ENCODE results near the gene KCNMB4.

The KCNMB4 gene

DNA sequence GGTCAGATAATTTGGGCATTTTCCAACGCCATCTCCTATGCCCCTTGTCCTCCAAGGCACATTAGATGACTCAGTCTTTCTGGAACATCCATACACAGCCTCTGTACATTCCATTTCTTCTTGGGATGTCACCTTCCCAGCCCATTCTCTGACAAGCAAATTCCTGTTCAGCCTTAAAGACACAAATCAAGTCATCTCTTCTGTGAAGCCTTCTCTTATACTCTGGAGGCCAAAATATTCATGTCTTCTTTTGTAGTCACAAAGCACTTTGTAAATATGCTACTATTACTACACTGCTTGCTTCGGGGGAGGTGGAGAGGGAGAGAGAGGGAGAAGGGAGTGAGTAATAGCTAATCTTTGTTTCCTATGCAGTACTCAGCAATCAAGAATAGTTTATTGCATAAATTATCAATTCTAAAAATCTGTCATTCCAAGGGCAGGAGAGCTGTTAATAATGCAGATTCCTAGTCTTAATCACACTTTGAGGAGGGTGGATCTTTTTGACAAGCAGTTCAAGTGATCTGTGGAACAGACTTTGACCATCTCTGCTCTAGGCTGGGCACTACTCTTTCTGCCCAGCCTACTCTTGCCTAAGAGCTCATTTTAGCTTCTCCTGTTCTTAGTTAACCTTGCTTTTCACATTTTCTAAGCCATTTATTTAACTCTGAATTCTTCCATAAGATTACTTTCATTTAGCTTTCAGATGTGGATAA lies 27.9 kb downstream of the KCNMB4 start:
- TF ChIP-seq, protein P1, sequence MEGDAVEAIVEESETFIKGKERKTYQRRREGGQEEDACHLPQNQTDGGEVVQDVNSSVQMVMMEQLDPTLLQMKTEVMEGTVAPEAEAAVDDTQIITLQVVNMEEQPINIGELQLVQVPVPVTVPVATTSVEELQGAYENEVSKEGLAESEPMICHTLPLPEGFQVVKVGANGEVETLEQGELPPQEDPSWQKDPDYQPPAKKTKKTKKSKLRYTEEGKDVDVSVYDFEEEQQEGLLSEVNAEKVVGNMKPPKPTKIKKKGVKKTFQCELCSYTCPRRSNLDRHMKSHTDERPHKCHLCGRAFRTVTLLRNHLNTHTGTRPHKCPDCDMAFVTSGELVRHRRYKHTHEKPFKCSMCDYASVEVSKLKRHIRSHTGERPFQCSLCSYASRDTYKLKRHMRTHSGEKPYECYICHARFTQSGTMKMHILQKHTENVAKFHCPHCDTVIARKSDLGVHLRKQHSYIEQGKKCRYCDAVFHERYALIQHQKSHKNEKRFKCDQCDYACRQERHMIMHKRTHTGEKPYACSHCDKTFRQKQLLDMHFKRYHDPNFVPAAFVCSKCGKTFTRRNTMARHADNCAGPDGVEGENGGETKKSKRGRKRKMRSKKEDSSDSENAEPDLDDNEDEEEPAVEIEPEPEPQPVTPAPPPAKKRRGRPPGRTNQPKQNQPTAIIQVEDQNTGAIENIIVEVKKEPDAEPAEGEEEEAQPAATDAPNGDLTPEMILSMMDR (IDR thresholded peaks at IDR 0.05; ENCODE audit: low read depth, low read length), result no peak
- no peak for TF ChIP-seq EZH2phosphoT487 (IDR thresholded peaks at IDR 0.05; ENCODE audit: low read depth)
- no peak overlapping the region for H3K9ac ChIP-seq (ENCODE audit: low read length)
- no peak overlapping the region for H2AFZ ChIP-seq (ENCODE audit: low read depth, low read length)
- H3K27ac ChIP-seq (ENCODE audit: low read length), result no peak overlapping the region
- no peaks in the 10 kb centered on the region for H3K79me2 ChIP-seq (ENCODE audit: low read length)
- no peaks in the 10 kb centered on the region for H3K4me1 ChIP-seq (ENCODE audit: low read length)
- no peaks in the 10 kb centered on the region for H3K27me3 ChIP-seq (ENCODE audit: low read depth, low read length)
- H3K4me3 ChIP-seq (ENCODE audit: low read length), result no peak overlapping the region
- no peak overlapping the region for H3K4me2 ChIP-seq (ENCODE audit: low read length)
- no peaks in the 10 kb centered on the region for H3K9me3 ChIP-seq (ENCODE audit: insufficient read depth, low read length)
- H3K36me3 ChIP-seq (replicated peaks; ENCODE audit: low read depth, low read length), result peaks cover 4% of the 10 kb centered on the region
- H4K20me1 ChIP-seq (ENCODE audit: insufficient read depth, low read length), result no peaks in the 10 kb centered on the region

DNA sequence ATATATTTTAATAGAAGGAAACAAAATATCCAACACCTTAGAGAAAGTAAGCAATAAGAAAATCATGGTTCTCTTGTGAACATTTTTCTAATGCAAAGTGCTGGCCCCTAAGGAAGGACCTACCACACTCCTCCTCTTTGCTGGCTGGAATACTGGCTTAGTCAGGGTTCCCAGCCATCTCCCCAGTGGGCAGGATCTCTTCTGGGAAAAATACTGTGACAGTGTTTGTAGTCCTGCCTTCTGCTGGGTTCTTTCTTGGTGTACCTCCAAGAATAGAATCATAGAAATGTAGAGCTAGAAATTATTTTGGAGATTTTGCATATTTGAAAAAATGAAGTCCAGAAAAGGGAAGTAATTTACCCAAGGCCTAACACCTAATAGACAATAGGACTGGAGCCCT lies 31.9 kb downstream of the KCNMB4 start:
- Histone ChIP-seq H3K4me2 (ENCODE audit: low read length) (no peak overlapping the region), H2AFZ (ENCODE audit: low read depth, low read length) (no peak overlapping the region), H3K27ac (ENCODE audit: low read length) (no peak overlapping the region), H4K20me1 (ENCODE audit: insufficient read depth, low read length) (no peaks in the 10 kb centered on the region), H3K4me1 (ENCODE audit: low read length) (no peaks in the 10 kb centered on the region), H3K36me3 (replicated peaks; ENCODE audit: low read depth, low read length) (peaks cover 2% of the 10 kb centered on the region), H3K4me3 (ENCODE audit: low read length) (no peak overlapping the region), H3K27me3 (ENCODE audit: low read depth, low read length) (no peaks in the 10 kb centered on the region), H3K79me2 (ENCODE audit: low read length) (no peaks in the 10 kb centered on the region), H3K9me3 (ENCODE audit: insufficient read depth, low read length) (no peaks in the 10 kb centered on the region), H3K9ac (ENCODE audit: low read length) (no peak overlapping the region)
- TF ChIP-seq, protein P1 (IDR thresholded peaks at IDR 0.05; ENCODE audit: low read depth, low read length), result no peak
- TF ChIP-seq EZH2phosphoT487 (IDR thresholded peaks at IDR 0.05; ENCODE audit: low read depth), result no peak

DNA sequence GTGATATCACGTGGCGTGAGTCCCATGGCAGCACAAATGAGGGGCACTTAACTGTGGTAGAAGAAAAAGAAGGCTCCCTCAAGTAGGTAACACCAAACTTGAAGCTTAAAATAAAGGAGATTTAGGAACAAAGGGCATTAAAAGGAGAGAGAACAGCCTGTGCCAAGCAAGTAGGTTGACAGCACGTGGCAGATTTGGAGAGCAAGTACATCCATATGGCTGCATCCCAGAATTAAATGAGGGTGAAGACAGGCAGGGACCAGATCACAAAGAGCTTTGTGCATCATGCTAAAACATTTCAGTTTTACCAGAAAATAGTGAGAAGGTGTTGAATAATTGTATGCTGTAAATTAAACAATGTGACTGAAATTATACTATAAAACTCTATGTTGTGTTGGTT lies 32.8 kb downstream of the KCNMB4 start:
- no peaks in the 10 kb centered on the region for H3K79me2 ChIP-seq (ENCODE audit: low read length)
- no peak overlapping the region for H3K9ac ChIP-seq (ENCODE audit: low read length)
- H4K20me1 ChIP-seq (ENCODE audit: insufficient read depth, low read length), result no peaks in the 10 kb centered on the region
- no peak overlapping the region for H3K4me3 ChIP-seq (ENCODE audit: low read length)
- H3K9me3 ChIP-seq (ENCODE audit: insufficient read depth, low read length), result no peaks in the 10 kb centered on the region
- no peak overlapping the region for H3K4me2 ChIP-seq (ENCODE audit: low read length)
- TF ChIP-seq EZH2phosphoT487 (IDR thresholded peaks at IDR 0.05; ENCODE audit: low read depth), result no peak
- TF ChIP-seq, protein P1 (IDR thresholded peaks at IDR 0.05; ENCODE audit: low read depth, low read length), result no peak
- no peak overlapping the region for H2AFZ ChIP-seq (ENCODE audit: low read depth, low read length)
- H3K4me1 ChIP-seq (ENCODE audit: low read length), result no peaks in the 10 kb centered on the region
- no peak overlapping the region for H3K27ac ChIP-seq (ENCODE audit: low read length)
- H3K27me3 ChIP-seq (ENCODE audit: low read depth, low read length), result no peaks in the 10 kb centered on the region
- H3K36me3 ChIP-seq (replicated peaks; ENCODE audit: low read depth, low read length), result peaks cover 2% of the 10 kb centered on the region

DNA sequence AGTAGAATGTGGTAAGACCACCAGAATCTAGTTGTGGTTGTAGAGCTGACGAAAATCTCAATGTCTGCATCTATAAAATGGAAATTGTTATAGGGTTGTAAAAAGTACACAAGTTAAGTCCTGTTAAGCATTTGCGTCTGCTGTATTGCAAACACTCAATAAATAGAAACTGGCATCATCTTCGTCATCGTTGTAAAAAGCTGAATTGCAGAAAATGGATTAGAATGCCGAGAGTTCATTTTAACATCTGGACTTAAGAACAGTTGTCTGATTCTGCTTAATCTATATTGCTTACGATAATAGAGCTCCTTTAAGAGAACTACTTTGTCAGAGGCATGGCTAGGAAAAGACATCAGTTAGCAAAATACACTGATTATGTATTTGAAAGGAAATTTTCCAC lies 33.2 kb downstream of the KCNMB4 start:
- H3K4me1 ChIP-seq (ENCODE audit: low read length), result no peaks in the 10 kb centered on the region
- H3K9me3 ChIP-seq (ENCODE audit: insufficient read depth, low read length), result no peaks in the 10 kb centered on the region
- H3K9ac ChIP-seq (ENCODE audit: low read length), result no peak overlapping the region
- H3K36me3 ChIP-seq (replicated peaks; ENCODE audit: low read depth, low read length), result peaks cover 2% of the 10 kb centered on the region
- no peak overlapping the region for H2AFZ ChIP-seq (ENCODE audit: low read depth, low read length)
- H3K4me2 ChIP-seq (ENCODE audit: low read length), result no peak overlapping the region
- no peak overlapping the region for H3K4me3 ChIP-seq (ENCODE audit: low read length)
- H3K79me2 ChIP-seq (ENCODE audit: low read length), result no peaks in the 10 kb centered on the region
- no peaks in the 10 kb centered on the region for H4K20me1 ChIP-seq (ENCODE audit: insufficient read depth, low read length)
- H3K27me3 ChIP-seq (ENCODE audit: low read depth, low read length), result no peaks in the 10 kb centered on the region
- no peak overlapping the region for H3K27ac ChIP-seq (ENCODE audit: low read length)
- TF ChIP-seq, protein P1 (IDR thresholded peaks at IDR 0.05; ENCODE audit: low read depth, low read length), result no peak
- TF ChIP-seq EZH2phosphoT487 (IDR thresholded peaks at IDR 0.05; ENCODE audit: low read depth), result no peak
